ENCODE measurements around the gene LZTFL1.
"Not testable (repeated sequence)": the region's sequence is repeated elsewhere in the genome, so short reads cannot be mapped to it uniquely, and the experiment has no call there.

LZTFL1 gene

GRCh38 chr3:45864760-45865519, 23.0 kb upstream of the LZTFL1 start:
- DNase-seq, result no peak

GRCh38 chr3:45861043-45861719, 19.3 kb upstream of the LZTFL1 start:
- DNase-seq, result no peak

- DNase-seq, result no peak
Observed at GRCh38 chr3:45860481-45860880, 18.6 kb upstream of the LZTFL1 start.

- no peak for DNase-seq
Observed at GRCh38 chr3:45858809-45859543, 17.1 kb upstream of the LZTFL1 start.

GRCh38 chr3:45857024-45857423, 15.1 kb upstream of the LZTFL1 start:
- not testable (repeated sequence) for DNase-seq

- DNase-seq, result not testable (repeated sequence)
Observed at GRCh38 chr3:45856323-45856722, 14.4 kb upstream of the LZTFL1 start.

- DNase-seq, result no peak
Observed at GRCh38 chr3:45852828-45853227, 10.9 kb upstream of the LZTFL1 start.

GRCh38 chr3:45848392-45848791, 6.5 kb upstream of the LZTFL1 start:
- DNase-seq, result no peak

GRCh38 chr3:45844616-45845015, 2.7 kb upstream of the LZTFL1 start:
- DNase-seq, result no peak

- DNase-seq, result no peak
Observed at GRCh38 chr3:45842851-45843625, 1.1 kb upstream of the LZTFL1 start.

GRCh38 chr3:45841420-45841756, 531 bp downstream of the LZTFL1 start:
- no peak for DNase-seq

GRCh38 chr3:45838466-45838865, 3.5 kb downstream of the LZTFL1 start:
- no peak for DNase-seq

- DNase-seq, result no peak
Observed at GRCh38 chr3:45832699-45833098, 9.2 kb downstream of the LZTFL1 start.

- DNase-seq, result no peak
Observed at GRCh38 chr3:45830121-45830520, 11.8 kb downstream of the LZTFL1 start.

- no peak for DNase-seq
Observed at GRCh38 chr3:45826908-45827307, 15.0 kb downstream of the LZTFL1 start.

- DNase-seq, result no peak
Observed at GRCh38 chr3:45826321-45826720, 15.6 kb downstream of the LZTFL1 start.

GRCh38 chr3:45821127-45821526, 20.8 kb downstream of the LZTFL1 start:
- DNase-seq, result no peak

- DNase-seq, result no peak
Observed at GRCh38 chr3:45819543-45819942, 22.4 kb downstream of the LZTFL1 start.

GRCh38 chr3:45817831-45818522, 23.9 kb downstream of the LZTFL1 start:
- no peak for DNase-seq

GRCh38 chr3:45816544-45816943, 25.4 kb downstream of the LZTFL1 start:
- DNase-seq, result no peak

GRCh38 chr3:45814322-45814721, 27.6 kb downstream of the LZTFL1 start:
- DNase-seq, result no peak
